Endothelial cell (in vitro differentiated cells): ENCODE measurements around the gene TRIM43. TPM values are rescaled to one million over a fixed set of nuclear protein-coding genes. Genes with fewer than 3 reads are reported as not detected.
"Not testable (repeated sequence)": the region's sequence is repeated elsewhere in the genome, so short reads cannot be mapped to it uniquely, and the experiment has no call there.

Source experiments
- DNase-seq: peaks from one replicate; pipeline ENCODE4 v3.0.0; 2021; ENCODE audit warnings: low spot score
- H3K27ac Mint-ChIP-seq: one replicate; pipeline ENCODE4 v1.8.0; 2021; ENCODE audit warnings: mixed read lengths, inconsistent platforms; ENCODE audit not compliant: unreplicated experiment
- H3K27me3 Mint-ChIP-seq: one replicate; pipeline ENCODE4 v1.8.0; 2021; ENCODE audit warnings: mild to moderate bottlenecking, moderate library complexity, mixed read lengths, inconsistent platforms; ENCODE audit not compliant: unreplicated experiment
- H3K36me3 Mint-ChIP-seq: one replicate; pipeline ENCODE4 v1.8.0; 2021; ENCODE audit warnings: mild to moderate bottlenecking, low read depth, mixed read lengths, inconsistent platforms; ENCODE audit not compliant: unreplicated experiment
- H3K4me1 Mint-ChIP-seq: one replicate; pipeline ENCODE4 v1.8.0; 2021; ENCODE audit warnings: mild to moderate bottlenecking, mixed read lengths, inconsistent platforms; ENCODE audit not compliant: unreplicated experiment
- H3K4me3 Mint-ChIP-seq: one replicate; pipeline ENCODE4 v1.8.0; 2021; ENCODE audit warnings: mild to moderate bottlenecking, mixed read lengths, inconsistent platforms; ENCODE audit not compliant: unreplicated experiment
- H3K9me3 Mint-ChIP-seq: one replicate; pipeline ENCODE4 v1.8.0; 2021; ENCODE audit warnings: mixed read lengths, inconsistent platforms; ENCODE audit not compliant: unreplicated experiment
- total RNA-seq: library from RNA; stranded (reverse); fragmentation: NEBNext Ultra II Directional; extraction: Animal tissue kit (Norgen Biotek cat#: 25700); gene quantifications from one replicate; pipeline ENCODE4 v1.2.1, GENCODE V29; 2021; ENCODE audit not compliant: unreplicated experiment
- TF ChIP-seq, protein P1 (sequence below): fragments of 200-600 bp; sonication (generic); IDR thresholded peaks from one replicate; pipeline ENCODE4 v1.5.0; 2021; ENCODE audit warnings: antibody characterized with exemption; ENCODE audit not compliant: unreplicated experiment

Gene TRIM43
- total RNA-seq, 1 donor from 2014 or later = not detected

GRCh38 chr2:95574506-95574905 is 17.3 kb upstream of the TRIM43 start:
- no peak for DNase-seq
- Mint-ChIP-seq H3K4me3 (no peak overlapping the region), H3K27me3 (no peaks in the 10 kb centered on the region), H3K27ac (no peak overlapping the region), H3K4me1 (no peaks in the 10 kb centered on the region), H3K36me3 (no peaks in the 10 kb centered on the region), H3K9me3 (no peaks in the 10 kb centered on the region)
- TF ChIP-seq, protein P1, sequence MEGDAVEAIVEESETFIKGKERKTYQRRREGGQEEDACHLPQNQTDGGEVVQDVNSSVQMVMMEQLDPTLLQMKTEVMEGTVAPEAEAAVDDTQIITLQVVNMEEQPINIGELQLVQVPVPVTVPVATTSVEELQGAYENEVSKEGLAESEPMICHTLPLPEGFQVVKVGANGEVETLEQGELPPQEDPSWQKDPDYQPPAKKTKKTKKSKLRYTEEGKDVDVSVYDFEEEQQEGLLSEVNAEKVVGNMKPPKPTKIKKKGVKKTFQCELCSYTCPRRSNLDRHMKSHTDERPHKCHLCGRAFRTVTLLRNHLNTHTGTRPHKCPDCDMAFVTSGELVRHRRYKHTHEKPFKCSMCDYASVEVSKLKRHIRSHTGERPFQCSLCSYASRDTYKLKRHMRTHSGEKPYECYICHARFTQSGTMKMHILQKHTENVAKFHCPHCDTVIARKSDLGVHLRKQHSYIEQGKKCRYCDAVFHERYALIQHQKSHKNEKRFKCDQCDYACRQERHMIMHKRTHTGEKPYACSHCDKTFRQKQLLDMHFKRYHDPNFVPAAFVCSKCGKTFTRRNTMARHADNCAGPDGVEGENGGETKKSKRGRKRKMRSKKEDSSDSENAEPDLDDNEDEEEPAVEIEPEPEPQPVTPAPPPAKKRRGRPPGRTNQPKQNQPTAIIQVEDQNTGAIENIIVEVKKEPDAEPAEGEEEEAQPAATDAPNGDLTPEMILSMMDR = no peak

DNA sequence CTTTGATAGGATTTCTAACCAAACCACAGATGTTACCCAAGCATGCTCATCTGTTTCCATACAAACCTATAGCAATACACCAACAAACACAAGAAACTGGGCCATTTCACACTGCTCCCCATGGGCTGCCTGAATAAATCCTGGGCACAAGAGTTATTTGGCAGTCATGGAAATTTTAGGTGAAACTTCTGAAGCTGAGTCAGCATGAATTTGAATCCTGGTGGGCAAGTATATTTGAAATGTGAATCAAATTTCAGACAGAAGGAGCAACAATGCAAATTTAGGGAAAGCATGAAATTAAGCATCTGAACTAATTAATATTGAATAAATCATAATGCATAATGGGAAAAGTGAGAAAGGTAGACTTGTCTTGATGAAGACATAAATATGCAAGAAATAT is 15.9 kb upstream of the TRIM43 start:
- DNase-seq = no peak
- H3K36me3 Mint-ChIP-seq = no peaks in the 10 kb centered on the region
- TF ChIP-seq, protein P1 = no peak
- no peaks in the 10 kb centered on the region for H3K9me3 Mint-ChIP-seq
- H3K27me3 Mint-ChIP-seq = no peaks in the 10 kb centered on the region
- no peak overlapping the region for H3K27ac Mint-ChIP-seq
- no peak overlapping the region for H3K4me3 Mint-ChIP-seq
- no peaks in the 10 kb centered on the region for H3K4me1 Mint-ChIP-seq

DNA sequence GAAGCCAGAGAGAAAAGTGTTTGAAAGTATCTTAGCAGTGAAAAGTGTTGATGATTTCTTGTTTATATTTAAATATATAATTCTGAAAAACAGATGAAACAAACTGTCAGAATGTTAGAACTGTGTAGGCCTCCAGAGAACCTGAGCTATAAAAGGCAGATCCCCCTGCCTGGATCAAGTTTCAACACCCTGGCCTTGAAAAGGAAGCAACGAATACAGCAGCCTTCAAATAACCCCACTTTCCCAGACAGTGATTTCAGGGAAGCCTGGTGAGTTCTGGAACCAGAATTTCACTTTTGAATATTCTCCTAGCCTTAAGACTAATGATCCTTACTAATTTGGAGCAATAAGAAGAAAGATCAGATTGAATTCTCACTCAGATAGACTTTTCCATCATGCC is 13.3 kb upstream of the TRIM43 start:
- no peaks in the 10 kb centered on the region for H3K4me1 Mint-ChIP-seq
- TF ChIP-seq, protein P1 = no peak
- H3K27me3 Mint-ChIP-seq = no peaks in the 10 kb centered on the region
- no peak overlapping the region for H3K27ac Mint-ChIP-seq
- no peaks in the 10 kb centered on the region for H3K9me3 Mint-ChIP-seq
- H3K4me3 Mint-ChIP-seq = no peak overlapping the region
- DNase-seq = no peak
- no peaks in the 10 kb centered on the region for H3K36me3 Mint-ChIP-seq

- H3K36me3 Mint-ChIP-seq, H3K27me3 Mint-ChIP-seq, DNase-seq, H3K4me3 Mint-ChIP-seq, H3K9me3 Mint-ChIP-seq, H3K27ac Mint-ChIP-seq, H3K4me1 Mint-ChIP-seq: not testable (repeated sequence)
Observed at GRCh38 chr2:95583545-95583944, 8.3 kb upstream of the TRIM43 start.

DNA sequence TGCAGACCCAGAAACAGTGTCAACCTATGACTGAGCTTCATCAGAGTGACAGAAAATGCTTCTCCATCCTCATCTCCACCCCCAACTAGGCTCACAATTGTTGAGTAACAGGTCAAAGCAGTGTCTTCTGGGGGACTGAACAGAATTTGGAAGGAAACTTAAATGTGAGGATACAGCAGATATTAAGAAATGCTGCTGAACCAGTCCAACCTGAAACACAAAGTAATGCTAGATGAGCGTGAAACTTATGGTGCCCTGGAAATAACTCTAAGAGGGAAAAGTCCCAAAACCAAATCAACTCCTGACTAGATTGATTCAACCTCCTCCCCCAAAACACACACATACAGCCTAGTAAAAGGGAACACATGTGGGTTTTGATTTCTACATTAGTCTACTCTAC is 7.5 kb upstream of the TRIM43 start:
- DNase-seq = not testable (repeated sequence)

DNA sequence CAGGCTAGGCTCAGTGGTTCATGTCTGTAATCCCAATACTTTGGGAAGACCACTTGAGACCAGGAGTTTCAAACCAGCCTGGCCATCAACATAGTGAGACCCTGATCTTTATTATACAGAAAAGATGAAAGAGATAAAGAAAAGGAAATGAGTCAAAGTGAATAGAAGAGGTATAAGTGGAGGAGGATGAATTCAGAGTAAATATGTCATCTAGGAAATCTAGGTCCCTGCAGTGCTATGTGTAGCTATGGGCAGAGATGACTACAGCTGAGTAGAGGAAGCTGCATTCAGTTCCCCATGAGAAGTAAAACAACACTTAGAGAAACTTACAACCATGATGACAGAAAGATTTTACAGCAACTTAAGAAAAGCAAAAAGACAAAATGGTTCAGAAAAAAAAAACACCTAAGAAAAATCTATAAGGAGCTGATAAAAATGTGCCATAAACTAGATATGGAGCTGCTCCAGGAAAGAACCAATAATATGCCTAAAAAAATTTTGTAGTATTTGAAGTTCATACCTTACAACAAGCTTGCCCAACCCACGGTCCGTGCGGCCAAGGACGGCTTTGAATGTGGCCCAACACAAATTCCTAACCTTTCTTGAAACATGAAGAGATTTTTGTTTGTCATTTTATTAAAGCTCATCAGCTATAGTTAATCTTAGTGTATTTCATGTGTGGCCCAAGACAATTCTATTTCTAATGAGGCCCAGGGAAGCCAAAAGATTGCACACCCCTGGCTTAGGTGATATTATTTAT is 1.8 kb upstream of the TRIM43 start:
- not testable (repeated sequence) for H3K9me3 Mint-ChIP-seq, H3K27me3 Mint-ChIP-seq, H3K4me1 Mint-ChIP-seq, H3K4me3 Mint-ChIP-seq, DNase-seq, H3K36me3 Mint-ChIP-seq, H3K27ac Mint-ChIP-seq

More for the DNA sequence above, 7.5 kb upstream of the TRIM43 start:
- H3K27me3 Mint-ChIP-seq, H3K4me1 Mint-ChIP-seq, H3K4me3 Mint-ChIP-seq, H3K27ac Mint-ChIP-seq, H3K36me3 Mint-ChIP-seq, H3K9me3 Mint-ChIP-seq: not testable (repeated sequence)

- not testable (repeated sequence) for H3K9me3 Mint-ChIP-seq, H3K27me3 Mint-ChIP-seq, H3K4me3 Mint-ChIP-seq, H3K36me3 Mint-ChIP-seq, H3K27ac Mint-ChIP-seq, DNase-seq, H3K4me1 Mint-ChIP-seq
Observed at GRCh38 chr2:95592973-95593372, 1.2 kb downstream of the TRIM43 start.

DNA sequence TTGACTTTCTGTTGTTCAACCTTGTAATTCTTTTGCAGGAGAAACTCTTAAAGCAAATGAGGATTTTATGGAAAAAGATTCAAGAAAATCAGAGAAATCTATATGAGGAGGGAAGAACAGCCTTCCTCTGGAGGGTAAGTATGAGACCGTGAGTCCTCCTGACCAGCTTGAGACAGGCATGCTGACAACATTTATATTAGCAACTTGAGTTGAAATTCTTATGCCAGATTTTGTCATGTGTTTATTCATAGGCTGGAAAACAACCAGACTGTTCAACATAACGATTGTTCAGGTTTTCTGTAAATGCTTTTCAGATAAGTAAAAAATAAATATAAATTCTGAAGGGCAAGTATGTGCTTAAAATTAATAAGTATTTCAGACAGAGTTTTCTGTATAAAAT is 3.2 kb downstream of the TRIM43 start:
- not testable (repeated sequence) for H3K36me3 Mint-ChIP-seq, H3K27me3 Mint-ChIP-seq, H3K9me3 Mint-ChIP-seq, H3K4me3 Mint-ChIP-seq, H3K27ac Mint-ChIP-seq, DNase-seq, H3K4me1 Mint-ChIP-seq

- not testable (repeated sequence) for H3K36me3 Mint-ChIP-seq, H3K9me3 Mint-ChIP-seq, H3K4me1 Mint-ChIP-seq, DNase-seq, H3K27me3 Mint-ChIP-seq, H3K4me3 Mint-ChIP-seq, H3K27ac Mint-ChIP-seq
Observed at GRCh38 chr2:95601301-95601700, 9.5 kb downstream of the TRIM43 start.

- H3K4me1 Mint-ChIP-seq, DNase-seq, H3K36me3 Mint-ChIP-seq, H3K27ac Mint-ChIP-seq, H3K27me3 Mint-ChIP-seq, H3K4me3 Mint-ChIP-seq, H3K9me3 Mint-ChIP-seq: not testable (repeated sequence)
Observed at GRCh38 chr2:95602146-95602545, 10.3 kb downstream of the TRIM43 start.
